Astrocyte (in vitro differentiated cells and primary cell): ENCODE results near the gene PPP1R16B. TPM values are rescaled to one million over a fixed set of nuclear protein-coding genes. Genes with fewer than 3 reads are reported as not detected.

Source experiments
- DNase-seq: peaks from one replicate; pipeline ENCODE4 v3.0.0-alpha.2; 2010; ENCODE audit warnings: low read depth
- FAIRE-seq: peaks from 2 replicates; lab custom pipeline; 2011; peaks lifted over from hg19 to GRCh38; lab: Jason Lieb, UNC
- H2AFZ ChIP-seq: 2 replicates; pipeline ENCODE4 v1.6.0; 2012; ENCODE audit warnings: low read depth, low read length, inconsistent platforms
- H3K27ac ChIP-seq: 2 replicates; pipeline ENCODE4 v1.5.1; 2011; ENCODE audit warnings: low read depth, low read length, inconsistent platforms
- H3K27me3 ChIP-seq: 2 replicates; pipeline ENCODE4 v1.6.0; 2011; ENCODE audit warnings: low read length, inconsistent platforms; ENCODE audit not compliant: insufficient read depth
- H3K36me3 ChIP-seq: 2 replicates; pipeline ENCODE4 v1.5.1; 2011; ENCODE audit warnings: low read length, inconsistent platforms; ENCODE audit not compliant: insufficient read depth
- H3K4me1 ChIP-seq: 2 replicates; pipeline ENCODE4 v1.5.1; 2011; ENCODE audit warnings: low read length, inconsistent platforms; ENCODE audit not compliant: insufficient read depth
- H3K4me2 ChIP-seq: 2 replicates; pipeline ENCODE4 v1.6.0; 2012; ENCODE audit warnings: low read length, inconsistent platforms
- H3K4me3 ChIP-seq: 2 replicates; pipeline ENCODE4 v1.5.1; 2011; ENCODE audit warnings: low read depth, mild to moderate bottlenecking, low read length, inconsistent platforms; ENCODE audit not compliant: insufficient read depth
- H3K79me2 ChIP-seq: 2 replicates; pipeline ENCODE4 v1.6.0; 2012; ENCODE audit warnings: mild to moderate bottlenecking, low read length, inconsistent platforms; ENCODE audit not compliant: insufficient read depth
- H3K9ac ChIP-seq: 2 replicates; pipeline ENCODE4 v1.6.0; 2012; ENCODE audit warnings: mild to moderate bottlenecking, low read length, inconsistent platforms
- H3K9me3 ChIP-seq: 2 replicates; pipeline ENCODE4 v1.5.1; 2012; ENCODE audit warnings: low read depth, mild to moderate bottlenecking, low read length, inconsistent platforms; ENCODE audit not compliant: insufficient read depth
- H4K20me1 ChIP-seq: 2 replicates; pipeline ENCODE4 v1.6.0; 2012; ENCODE audit warnings: low read length, inconsistent platforms; ENCODE audit not compliant: insufficient read depth
- H3K27ac Mint-ChIP-seq: one replicate; pipeline ENCODE4 v1.8.0; 2021; ENCODE audit warnings: mild to moderate bottlenecking, mixed read lengths; ENCODE audit not compliant: unreplicated experiment
- H3K27me3 Mint-ChIP-seq: one replicate; pipeline ENCODE4 v1.8.0; 2021; ENCODE audit warnings: low read depth, mixed read lengths; ENCODE audit not compliant: unreplicated experiment
- H3K36me3 Mint-ChIP-seq: one replicate; pipeline ENCODE4 v1.8.0; 2021; ENCODE audit warnings: low read depth, mixed read lengths; ENCODE audit not compliant: unreplicated experiment
- H3K4me1 Mint-ChIP-seq: one replicate; pipeline ENCODE4 v1.8.0; 2021; ENCODE audit warnings: low read depth, mixed read lengths; ENCODE audit not compliant: unreplicated experiment
- H3K4me3 Mint-ChIP-seq: one replicate; pipeline ENCODE4 v1.8.0; 2021; ENCODE audit warnings: mild to moderate bottlenecking, moderate library complexity, mixed read lengths; ENCODE audit not compliant: unreplicated experiment
- H3K9me3 Mint-ChIP-seq: one replicate; pipeline ENCODE4 v1.8.0; 2021; ENCODE audit warnings: mild to moderate bottlenecking, mixed read lengths; ENCODE audit not compliant: unreplicated experiment
- EZH2 ChIP-seq: IDR thresholded peaks from 2 replicates; pipeline ENCODE4 v1.6.1; 2012; ENCODE audit warnings: mild to moderate bottlenecking, low read length, inconsistent platforms; ENCODE audit not compliant: insufficient read depth
- total RNA-seq: library from RNA; stranded (reverse); gene quantifications from 2 replicates; pipeline ENCODE4 v1.2.1, GENCODE V29; 2021
- TF ChIP-seq, protein P1 (sequence below): IDR thresholded peaks from 2 replicates; pipeline ENCODE4 v1.5.1; 2011; ENCODE audit warnings: low read depth, mild to moderate bottlenecking, inconsistent platforms, low read length, moderate library complexity; ENCODE audit not compliant: insufficient read depth

The PPP1R16B gene
- total RNA-seq, 1 donor from 2014 or later, result 0.68 TPM

DNA sequence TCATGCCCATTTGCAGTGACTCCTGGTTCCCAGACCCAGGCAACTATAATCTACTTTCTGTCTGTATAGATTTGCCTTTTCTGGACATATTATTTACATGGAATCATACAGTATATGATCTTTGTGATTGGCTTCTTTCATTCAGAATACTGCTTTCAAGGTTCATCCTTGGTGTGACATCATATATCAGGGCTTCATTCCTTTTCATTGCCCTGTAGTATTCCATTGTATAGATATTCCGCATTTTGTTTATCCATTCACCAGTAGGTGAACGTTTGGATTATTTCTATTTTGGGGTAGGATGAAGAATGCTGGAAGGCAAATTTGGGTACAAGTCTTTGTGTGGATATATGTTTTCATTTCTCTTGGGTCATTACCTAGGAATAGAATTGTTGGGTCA is 36.1 kb downstream of the PPP1R16B start:
- no peaks in the 10 kb centered on the region for H3K9me3 ChIP-seq
- Mint-ChIP-seq H3K4me3 (no peak overlapping the region), H3K36me3 (no peaks in the 10 kb centered on the region), H3K27me3 (peaks cover 2% of the 10 kb centered on the region), H3K9me3 (peaks cover 3% of the 10 kb centered on the region), H3K27ac (no peak overlapping the region), H3K4me1 (peaks cover 6% of the 10 kb centered on the region)
- no peak overlapping the region for H3K4me2 ChIP-seq
- no peak for FAIRE-seq
- no peak overlapping the region for H3K27ac ChIP-seq
- H2AFZ ChIP-seq, result no peak overlapping the region
- H3K4me3 ChIP-seq, result no peak overlapping the region
- no peaks in the 10 kb centered on the region for H3K27me3 ChIP-seq
- no peaks in the 10 kb centered on the region for H4K20me1 ChIP-seq
- no peaks in the 10 kb centered on the region for H3K79me2 ChIP-seq
- H3K9ac ChIP-seq, result no peak overlapping the region
- H3K4me1 ChIP-seq, result no peaks in the 10 kb centered on the region
- TF ChIP-seq EZH2, result no peak
- TF ChIP-seq, protein P1, sequence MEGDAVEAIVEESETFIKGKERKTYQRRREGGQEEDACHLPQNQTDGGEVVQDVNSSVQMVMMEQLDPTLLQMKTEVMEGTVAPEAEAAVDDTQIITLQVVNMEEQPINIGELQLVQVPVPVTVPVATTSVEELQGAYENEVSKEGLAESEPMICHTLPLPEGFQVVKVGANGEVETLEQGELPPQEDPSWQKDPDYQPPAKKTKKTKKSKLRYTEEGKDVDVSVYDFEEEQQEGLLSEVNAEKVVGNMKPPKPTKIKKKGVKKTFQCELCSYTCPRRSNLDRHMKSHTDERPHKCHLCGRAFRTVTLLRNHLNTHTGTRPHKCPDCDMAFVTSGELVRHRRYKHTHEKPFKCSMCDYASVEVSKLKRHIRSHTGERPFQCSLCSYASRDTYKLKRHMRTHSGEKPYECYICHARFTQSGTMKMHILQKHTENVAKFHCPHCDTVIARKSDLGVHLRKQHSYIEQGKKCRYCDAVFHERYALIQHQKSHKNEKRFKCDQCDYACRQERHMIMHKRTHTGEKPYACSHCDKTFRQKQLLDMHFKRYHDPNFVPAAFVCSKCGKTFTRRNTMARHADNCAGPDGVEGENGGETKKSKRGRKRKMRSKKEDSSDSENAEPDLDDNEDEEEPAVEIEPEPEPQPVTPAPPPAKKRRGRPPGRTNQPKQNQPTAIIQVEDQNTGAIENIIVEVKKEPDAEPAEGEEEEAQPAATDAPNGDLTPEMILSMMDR, result no peak
- no peaks in the 10 kb centered on the region for H3K36me3 ChIP-seq
- no peak for DNase-seq

DNA sequence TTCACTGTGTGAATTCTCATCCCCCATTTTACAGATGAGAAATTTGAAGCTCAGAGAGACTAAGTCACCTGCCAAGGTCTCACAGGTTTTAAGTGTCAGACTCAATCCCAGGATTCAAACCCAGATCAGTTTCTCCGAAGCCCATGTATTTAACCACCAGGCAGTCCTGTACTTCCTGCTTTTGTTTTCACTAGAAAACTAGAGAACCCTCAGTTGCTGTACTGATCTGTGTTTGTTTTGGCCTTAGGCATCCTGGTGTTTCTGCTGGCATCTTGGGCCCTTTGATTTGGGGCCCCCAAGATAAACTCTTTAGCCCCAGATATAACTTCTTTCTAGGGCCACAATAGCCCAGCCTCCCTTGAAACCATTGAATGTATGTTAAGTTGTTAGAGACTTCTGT is 36.5 kb downstream of the PPP1R16B start:
- no peaks in the 10 kb centered on the region for H3K9me3 ChIP-seq
- H3K4me1 ChIP-seq, result no peaks in the 10 kb centered on the region
- Mint-ChIP-seq H3K36me3 (no peaks in the 10 kb centered on the region), H3K9me3 (peaks cover 3% of the 10 kb centered on the region), H3K4me1 (peaks cover 6% of the 10 kb centered on the region), H3K4me3 (no peak overlapping the region), H3K27me3 (peaks cover 2% of the 10 kb centered on the region), H3K27ac (no peak overlapping the region)
- no peaks in the 10 kb centered on the region for H3K36me3 ChIP-seq
- H3K79me2 ChIP-seq, result no peaks in the 10 kb centered on the region
- H3K9ac ChIP-seq, result no peak overlapping the region
- no peak for DNase-seq
- H3K4me2 ChIP-seq, result no peak overlapping the region
- FAIRE-seq, result no peak
- H3K27ac ChIP-seq, result no peak overlapping the region
- H4K20me1 ChIP-seq, result no peaks in the 10 kb centered on the region
- TF ChIP-seq EZH2, result no peak
- TF ChIP-seq, protein P1, result no peak
- no peaks in the 10 kb centered on the region for H3K27me3 ChIP-seq
- no peak overlapping the region for H3K4me3 ChIP-seq
- H2AFZ ChIP-seq, result no peak overlapping the region

DNA sequence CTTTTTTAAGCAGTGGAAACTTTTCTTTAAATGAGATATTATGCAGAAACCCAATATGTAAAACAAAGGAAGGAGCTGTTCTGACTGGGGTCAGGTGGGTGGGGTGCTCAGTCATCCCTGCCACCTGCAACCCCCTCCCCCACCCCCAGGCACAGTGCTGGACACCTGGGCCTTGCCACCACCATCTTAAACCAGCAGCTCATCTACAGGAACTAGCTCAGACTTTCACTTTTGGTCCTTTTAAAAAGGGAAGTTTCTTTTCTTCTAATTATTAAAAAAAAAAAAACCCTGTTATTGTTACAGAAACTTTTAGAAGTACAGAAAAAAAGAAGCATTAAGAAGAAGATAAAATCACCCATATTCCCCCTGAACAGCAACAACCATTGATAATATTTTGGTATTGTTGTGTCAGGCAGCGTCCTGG is 37.1 kb downstream of the PPP1R16B start:
- no peak overlapping the region for H3K4me3 Mint-ChIP-seq
- peaks cover 2% of the 10 kb centered on the region for H3K27me3 Mint-ChIP-seq
- H3K4me2 ChIP-seq, result no peak overlapping the region

More for the DNA sequence above, 37.1 kb downstream of the PPP1R16B start:
- H3K27me3 ChIP-seq, result no peaks in the 10 kb centered on the region
- H3K9me3 ChIP-seq, result no peaks in the 10 kb centered on the region
- no peaks in the 10 kb centered on the region for H3K36me3 ChIP-seq
- H3K27ac ChIP-seq, result no peak overlapping the region
- H3K4me1 ChIP-seq, result no peaks in the 10 kb centered on the region
- FAIRE-seq (no peak), DNase-seq (no peak)
- Mint-ChIP-seq H3K9me3 (peaks cover 3% of the 10 kb centered on the region), H3K4me1 (peaks cover 6% of the 10 kb centered on the region), H3K36me3 (no peaks in the 10 kb centered on the region), H3K27ac (no peak overlapping the region)
- H3K79me2 ChIP-seq, result no peaks in the 10 kb centered on the region
- H4K20me1 ChIP-seq, result no peaks in the 10 kb centered on the region
- no peak overlapping the region for H3K4me3 ChIP-seq
- TF ChIP-seq, protein P1, result no peak
- no peak for TF ChIP-seq EZH2
- H2AFZ ChIP-seq, result no peak overlapping the region
- no peak overlapping the region for H3K9ac ChIP-seq
